HEK293 (cell line): ENCODE data around the gene GRB2.

Experiments used
- HOXC10 ChIP-seq: sonication (generic); formaldehyde crosslinking; IDR thresholded peaks from 2 replicates; pipeline ENCODE4 v1.8.1; 2023; ENCODE audit warnings: mild to moderate bottlenecking, missing genetic modification reagents
- KLF1 ChIP-seq: fragments of 450-650 bp; formaldehyde crosslinking; IDR thresholded peaks from 2 replicates; pipeline ENCODE4 v1.5.1; 2016; ENCODE audit warnings: missing biosample characterization, missing genetic modification characterization
- KLF9 ChIP-seq: fragments of 450-650 bp; formaldehyde crosslinking; IDR thresholded peaks from 2 replicates; pipeline ENCODE4 v1.5.1; 2016; ENCODE audit warnings: missing biosample characterization, missing genetic modification characterization, low read depth
- MYNN ChIP-seq: fragments of 450-650 bp; formaldehyde crosslinking; IDR thresholded peaks from 2 replicates; pipeline ENCODE4 v1.5.1; 2016; ENCODE audit warnings: missing biosample characterization, missing genetic modification characterization, borderline replicate concordance
- SCRT1 ChIP-seq: fragments of 450-650 bp; formaldehyde crosslinking; IDR thresholded peaks from 2 replicates; pipeline ENCODE4 v1.5.1; 2016; ENCODE audit warnings: missing biosample characterization, missing genetic modification characterization, borderline replicate concordance
- ZFP41 ChIP-seq: fragments of 450-650 bp; formaldehyde crosslinking; IDR thresholded peaks from 2 replicates; pipeline ENCODE4 v1.5.1; 2016; ENCODE audit warnings: missing biosample characterization, missing genetic modification characterization, borderline replicate concordance
- ZNF132 ChIP-seq: fragments of 450-650 bp; formaldehyde crosslinking; IDR thresholded peaks from 2 replicates; pipeline ENCODE4 v1.5.1; 2017; ENCODE audit warnings: missing biosample characterization, missing genetic modification characterization, borderline replicate concordance
- ZNF16 ChIP-seq: fragments of 450-650 bp; formaldehyde crosslinking; IDR thresholded peaks from 2 replicates; pipeline ENCODE4 v1.5.1; 2016; ENCODE audit warnings: low read depth, missing biosample characterization, missing genetic modification characterization
- ZNF223 ChIP-seq: fragments of 450-650 bp; formaldehyde crosslinking; IDR thresholded peaks from 2 replicates; pipeline ENCODE4 v1.5.1; 2016; ENCODE audit warnings: missing biosample characterization, missing genetic modification characterization
- ZNF239 ChIP-seq: fragments of 450-650 bp; formaldehyde crosslinking; IDR thresholded peaks from 2 replicates; pipeline ENCODE4 v1.5.1; 2016; ENCODE audit warnings: missing biosample characterization, missing genetic modification characterization
- ZNF354C ChIP-seq: fragments of 450-650 bp; formaldehyde crosslinking; IDR thresholded peaks from 2 replicates; pipeline ENCODE4 v1.5.1; 2016; ENCODE audit warnings: missing biosample characterization, missing genetic modification characterization, low read depth, borderline replicate concordance
- ZNF391 ChIP-seq: fragments of 450-650 bp; formaldehyde crosslinking; IDR thresholded peaks from 2 replicates; pipeline ENCODE4 v1.5.1; 2016; ENCODE audit warnings: low read depth, missing biosample characterization, missing genetic modification characterization, borderline replicate concordance
- ZNF423 ChIP-seq: fragments of 450-650 bp; formaldehyde crosslinking; IDR thresholded peaks from 2 replicates; pipeline ENCODE4 v1.5.1; 2016; ENCODE audit warnings: missing biosample characterization, missing genetic modification characterization
- ZNF426 ChIP-seq: fragments of 450-650 bp; formaldehyde crosslinking; IDR thresholded peaks from 2 replicates; pipeline ENCODE4 v1.5.1; 2017; ENCODE audit warnings: missing biosample characterization, missing genetic modification characterization, mild to moderate bottlenecking, inconsistent platforms, moderate library complexity
- ZNF544 ChIP-seq: fragments of 450-650 bp; formaldehyde crosslinking; IDR thresholded peaks from 2 replicates; pipeline ENCODE4 v1.5.0; 2017; ENCODE audit warnings: missing biosample characterization, missing genetic modification characterization
- ZNF768 ChIP-seq: fragments of 450-650 bp; formaldehyde crosslinking; IDR thresholded peaks from 2 replicates; pipeline ENCODE4 v1.5.1; 2018; ENCODE audit warnings: missing biosample characterization, mild to moderate bottlenecking, missing genetic modification characterization
- ZNF785 ChIP-seq: fragments of 450-650 bp; formaldehyde crosslinking; IDR thresholded peaks from 2 replicates; pipeline ENCODE4 v1.5.1; 2016; ENCODE audit warnings: missing biosample characterization, missing genetic modification characterization
- TF ChIP-seq, protein P1 (sequence below): fragments of 450-650 bp; formaldehyde crosslinking; IDR thresholded peaks from 2 replicates; pipeline ENCODE4 v1.5.1; 2016; ENCODE audit warnings: missing biosample characterization, missing genetic modification characterization, borderline replicate concordance
- TF ChIP-seq, protein P2 (sequence below): fragments of 450-650 bp; formaldehyde crosslinking; IDR thresholded peaks from 2 replicates; pipeline ENCODE4 v1.5.1; 2017; ENCODE audit warnings: missing biosample characterization, missing genetic modification characterization
- TF ChIP-seq, protein P3 (sequence below): fragments of 450-650 bp; formaldehyde crosslinking; IDR thresholded peaks from 2 replicates; pipeline ENCODE4 v1.5.1; 2016; ENCODE audit warnings: missing biosample characterization, missing genetic modification characterization
- TF ChIP-seq, protein P4 (sequence below): fragments of 450-650 bp; formaldehyde crosslinking; IDR thresholded peaks from 2 replicates; pipeline ENCODE4 v1.5.1; 2016; ENCODE audit warnings: missing biosample characterization, missing genetic modification characterization
- TF ChIP-seq, protein P5 (sequence below): fragments of 450-650 bp; formaldehyde crosslinking; IDR thresholded peaks from 2 replicates; pipeline ENCODE4 v1.5.1; 2016; ENCODE audit warnings: missing biosample characterization, missing genetic modification characterization
- TF ChIP-seq, protein P6 (sequence below): fragments of 450-650 bp; formaldehyde crosslinking; conservative IDR thresholded peaks from 2 replicates; pipeline ENCODE4 v1.5.1; 2016; ENCODE audit warnings: low read depth, missing biosample characterization, missing genetic modification characterization

The GRB2 gene

DNA sequence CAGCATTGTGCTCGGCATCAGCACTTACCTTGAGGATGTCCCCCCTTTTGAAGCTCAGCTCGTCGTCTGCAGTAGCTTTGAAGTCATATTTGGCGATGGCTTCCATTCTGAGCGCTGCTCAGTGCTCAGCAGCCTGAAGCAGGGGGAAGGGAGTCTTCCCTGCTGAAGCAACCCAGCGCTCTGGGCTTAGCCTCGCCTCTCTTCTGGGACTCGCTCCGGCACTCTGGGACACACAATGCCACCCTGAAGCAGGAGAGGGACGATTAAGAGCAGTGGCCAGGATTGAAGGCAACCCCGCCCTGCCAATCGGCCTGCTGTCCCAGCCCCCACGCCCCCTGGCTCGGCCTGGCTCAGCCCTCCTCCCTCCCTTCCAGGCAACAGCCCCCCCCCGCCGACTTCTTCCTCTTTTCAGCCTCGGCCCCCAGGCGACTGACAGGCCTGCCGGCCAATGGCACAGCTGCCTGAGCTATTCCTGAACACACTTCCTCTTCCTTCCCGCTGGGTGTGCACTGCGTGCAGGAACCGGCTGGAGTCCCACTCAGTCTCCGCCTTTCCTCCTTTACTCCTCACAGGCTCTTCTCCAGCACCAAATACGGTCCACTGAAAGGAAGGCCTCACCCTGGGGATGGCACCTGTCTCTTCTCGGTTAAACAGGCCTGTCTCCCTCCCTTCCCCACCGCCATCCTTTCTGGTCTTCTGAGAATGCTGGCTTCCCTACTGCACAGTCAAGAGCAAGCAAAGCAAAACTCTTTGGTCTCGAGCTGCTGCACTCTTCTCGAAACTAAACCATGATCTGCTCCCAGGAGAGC is 11.8 kb downstream of the GRB2 start (continued):
- TF ChIP-seq, protein P1, sequence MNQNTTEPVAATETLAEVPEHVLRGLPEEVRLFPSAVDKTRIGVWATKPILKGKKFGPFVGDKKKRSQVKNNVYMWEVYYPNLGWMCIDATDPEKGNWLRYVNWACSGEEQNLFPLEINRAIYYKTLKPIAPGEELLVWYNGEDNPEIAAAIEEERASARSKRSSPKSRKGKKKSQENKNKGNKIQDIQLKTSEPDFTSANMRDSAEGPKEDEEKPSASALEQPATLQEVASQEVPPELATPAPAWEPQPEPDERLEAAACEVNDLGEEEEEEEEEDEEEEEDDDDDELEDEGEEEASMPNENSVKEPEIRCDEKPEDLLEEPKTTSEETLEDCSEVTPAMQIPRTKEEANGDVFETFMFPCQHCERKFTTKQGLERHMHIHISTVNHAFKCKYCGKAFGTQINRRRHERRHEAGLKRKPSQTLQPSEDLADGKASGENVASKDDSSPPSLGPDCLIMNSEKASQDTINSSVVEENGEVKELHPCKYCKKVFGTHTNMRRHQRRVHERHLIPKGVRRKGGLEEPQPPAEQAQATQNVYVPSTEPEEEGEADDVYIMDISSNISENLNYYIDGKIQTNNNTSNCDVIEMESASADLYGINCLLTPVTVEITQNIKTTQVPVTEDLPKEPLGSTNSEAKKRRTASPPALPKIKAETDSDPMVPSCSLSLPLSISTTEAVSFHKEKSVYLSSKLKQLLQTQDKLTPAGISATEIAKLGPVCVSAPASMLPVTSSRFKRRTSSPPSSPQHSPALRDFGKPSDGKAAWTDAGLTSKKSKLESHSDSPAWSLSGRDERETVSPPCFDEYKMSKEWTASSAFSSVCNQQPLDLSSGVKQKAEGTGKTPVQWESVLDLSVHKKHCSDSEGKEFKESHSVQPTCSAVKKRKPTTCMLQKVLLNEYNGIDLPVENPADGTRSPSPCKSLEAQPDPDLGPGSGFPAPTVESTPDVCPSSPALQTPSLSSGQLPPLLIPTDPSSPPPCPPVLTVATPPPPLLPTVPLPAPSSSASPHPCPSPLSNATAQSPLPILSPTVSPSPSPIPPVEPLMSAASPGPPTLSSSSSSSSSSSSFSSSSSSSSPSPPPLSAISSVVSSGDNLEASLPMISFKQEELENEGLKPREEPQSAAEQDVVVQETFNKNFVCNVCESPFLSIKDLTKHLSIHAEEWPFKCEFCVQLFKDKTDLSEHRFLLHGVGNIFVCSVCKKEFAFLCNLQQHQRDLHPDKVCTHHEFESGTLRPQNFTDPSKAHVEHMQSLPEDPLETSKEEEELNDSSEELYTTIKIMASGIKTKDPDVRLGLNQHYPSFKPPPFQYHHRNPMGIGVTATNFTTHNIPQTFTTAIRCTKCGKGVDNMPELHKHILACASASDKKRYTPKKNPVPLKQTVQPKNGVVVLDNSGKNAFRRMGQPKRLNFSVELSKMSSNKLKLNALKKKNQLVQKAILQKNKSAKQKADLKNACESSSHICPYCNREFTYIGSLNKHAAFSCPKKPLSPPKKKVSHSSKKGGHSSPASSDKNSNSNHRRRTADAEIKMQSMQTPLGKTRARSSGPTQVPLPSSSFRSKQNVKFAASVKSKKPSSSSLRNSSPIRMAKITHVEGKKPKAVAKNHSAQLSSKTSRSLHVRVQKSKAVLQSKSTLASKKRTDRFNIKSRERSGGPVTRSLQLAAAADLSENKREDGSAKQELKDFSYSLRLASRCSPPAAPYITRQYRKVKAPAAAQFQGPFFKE (tag by site-specific recombination) = no peak
- TF ChIP-seq ZNF544 = no peak
- TF ChIP-seq ZNF223 = no peak
- TF ChIP-seq, protein P2, sequence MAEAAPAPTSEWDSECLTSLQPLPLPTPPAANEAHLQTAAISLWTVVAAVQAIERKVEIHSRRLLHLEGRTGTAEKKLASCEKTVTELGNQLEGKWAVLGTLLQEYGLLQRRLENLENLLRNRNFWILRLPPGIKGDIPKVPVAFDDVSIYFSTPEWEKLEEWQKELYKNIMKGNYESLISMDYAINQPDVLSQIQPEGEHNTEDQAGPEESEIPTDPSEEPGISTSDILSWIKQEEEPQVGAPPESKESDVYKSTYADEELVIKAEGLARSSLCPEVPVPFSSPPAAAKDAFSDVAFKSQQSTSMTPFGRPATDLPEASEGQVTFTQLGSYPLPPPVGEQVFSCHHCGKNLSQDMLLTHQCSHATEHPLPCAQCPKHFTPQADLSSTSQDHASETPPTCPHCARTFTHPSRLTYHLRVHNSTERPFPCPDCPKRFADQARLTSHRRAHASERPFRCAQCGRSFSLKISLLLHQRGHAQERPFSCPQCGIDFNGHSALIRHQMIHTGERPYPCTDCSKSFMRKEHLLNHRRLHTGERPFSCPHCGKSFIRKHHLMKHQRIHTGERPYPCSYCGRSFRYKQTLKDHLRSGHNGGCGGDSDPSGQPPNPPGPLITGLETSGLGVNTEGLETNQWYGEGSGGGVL (tag by site-specific recombination) = 0 out of 2 replicates have a peak, but pooled peaks have one; percentile 14
- TF ChIP-seq, protein P3, sequence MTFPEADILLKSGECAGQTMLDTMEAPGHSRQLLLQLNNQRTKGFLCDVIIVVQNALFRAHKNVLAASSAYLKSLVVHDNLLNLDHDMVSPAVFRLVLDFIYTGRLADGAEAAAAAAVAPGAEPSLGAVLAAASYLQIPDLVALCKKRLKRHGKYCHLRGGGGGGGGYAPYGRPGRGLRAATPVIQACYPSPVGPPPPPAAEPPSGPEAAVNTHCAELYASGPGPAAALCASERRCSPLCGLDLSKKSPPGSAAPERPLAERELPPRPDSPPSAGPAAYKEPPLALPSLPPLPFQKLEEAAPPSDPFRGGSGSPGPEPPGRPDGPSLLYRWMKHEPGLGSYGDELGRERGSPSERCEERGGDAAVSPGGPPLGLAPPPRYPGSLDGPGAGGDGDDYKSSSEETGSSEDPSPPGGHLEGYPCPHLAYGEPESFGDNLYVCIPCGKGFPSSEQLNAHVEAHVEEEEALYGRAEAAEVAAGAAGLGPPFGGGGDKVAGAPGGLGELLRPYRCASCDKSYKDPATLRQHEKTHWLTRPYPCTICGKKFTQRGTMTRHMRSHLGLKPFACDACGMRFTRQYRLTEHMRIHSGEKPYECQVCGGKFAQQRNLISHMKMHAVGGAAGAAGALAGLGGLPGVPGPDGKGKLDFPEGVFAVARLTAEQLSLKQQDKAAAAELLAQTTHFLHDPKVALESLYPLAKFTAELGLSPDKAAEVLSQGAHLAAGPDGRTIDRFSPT = peak; percentile 76
- TF ChIP-seq MYNN (tag by site-specific recombination) = no peak; the same call in 1 of the 2 replicates
- TF ChIP-seq KLF9 (tag by site-specific recombination) = peak; percentile 87
- peak; percentile 91 for TF ChIP-seq KLF1 (tag by site-specific recombination)
- no peak for TF ChIP-seq ZNF132 (tag by site-specific recombination)
- TF ChIP-seq HOXC10 (CRISPR knock-in tag) = no peak
- no peak for TF ChIP-seq SCRT1 (tag by site-specific recombination)
- TF ChIP-seq, protein P4, sequence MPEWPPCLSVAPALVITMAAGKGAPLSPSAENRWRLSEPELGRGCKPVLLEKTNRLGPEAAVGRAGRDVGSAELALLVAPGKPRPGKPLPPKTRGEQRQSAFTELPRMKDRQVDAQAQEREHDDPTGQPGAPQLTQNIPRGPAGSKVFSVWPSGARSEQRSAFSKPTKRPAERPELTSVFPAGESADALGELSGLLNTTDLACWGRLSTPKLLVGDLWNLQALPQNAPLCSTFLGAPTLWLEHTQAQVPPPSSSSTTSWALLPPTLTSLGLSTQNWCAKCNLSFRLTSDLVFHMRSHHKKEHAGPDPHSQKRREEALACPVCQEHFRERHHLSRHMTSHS (tag by site-specific recombination) = no peak
- no peak for TF ChIP-seq ZNF239
- TF ChIP-seq ZNF785 (tag by site-specific recombination) = no peak
- no peak for TF ChIP-seq ZNF16 (tag by site-specific recombination)
- TF ChIP-seq, protein P5, sequence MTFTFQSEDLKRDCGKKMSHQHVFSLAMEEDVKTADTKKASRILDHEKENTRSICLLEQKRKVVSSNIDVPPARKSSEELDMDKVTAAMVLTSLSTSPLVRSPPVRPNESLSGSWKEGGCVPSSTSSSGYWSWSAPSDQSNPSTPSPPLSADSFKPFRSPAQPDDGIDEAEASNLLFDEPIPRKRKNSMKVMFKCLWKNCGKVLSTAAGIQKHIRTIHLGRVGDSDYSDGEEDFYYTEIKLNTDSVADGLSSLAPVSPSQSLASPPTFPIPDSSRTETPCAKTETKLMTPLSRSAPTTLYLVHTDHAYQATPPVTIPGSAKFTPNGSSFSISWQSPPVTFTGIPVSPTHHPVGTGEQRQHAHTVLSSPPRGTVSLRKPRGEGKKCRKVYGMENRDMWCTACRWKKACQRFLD (tag by site-specific recombination) = no peak
- TF ChIP-seq ZNF391 (tag by site-specific recombination) = peak; percentile 42; the same call in 1 of the 2 replicates
- TF ChIP-seq, protein P6, sequence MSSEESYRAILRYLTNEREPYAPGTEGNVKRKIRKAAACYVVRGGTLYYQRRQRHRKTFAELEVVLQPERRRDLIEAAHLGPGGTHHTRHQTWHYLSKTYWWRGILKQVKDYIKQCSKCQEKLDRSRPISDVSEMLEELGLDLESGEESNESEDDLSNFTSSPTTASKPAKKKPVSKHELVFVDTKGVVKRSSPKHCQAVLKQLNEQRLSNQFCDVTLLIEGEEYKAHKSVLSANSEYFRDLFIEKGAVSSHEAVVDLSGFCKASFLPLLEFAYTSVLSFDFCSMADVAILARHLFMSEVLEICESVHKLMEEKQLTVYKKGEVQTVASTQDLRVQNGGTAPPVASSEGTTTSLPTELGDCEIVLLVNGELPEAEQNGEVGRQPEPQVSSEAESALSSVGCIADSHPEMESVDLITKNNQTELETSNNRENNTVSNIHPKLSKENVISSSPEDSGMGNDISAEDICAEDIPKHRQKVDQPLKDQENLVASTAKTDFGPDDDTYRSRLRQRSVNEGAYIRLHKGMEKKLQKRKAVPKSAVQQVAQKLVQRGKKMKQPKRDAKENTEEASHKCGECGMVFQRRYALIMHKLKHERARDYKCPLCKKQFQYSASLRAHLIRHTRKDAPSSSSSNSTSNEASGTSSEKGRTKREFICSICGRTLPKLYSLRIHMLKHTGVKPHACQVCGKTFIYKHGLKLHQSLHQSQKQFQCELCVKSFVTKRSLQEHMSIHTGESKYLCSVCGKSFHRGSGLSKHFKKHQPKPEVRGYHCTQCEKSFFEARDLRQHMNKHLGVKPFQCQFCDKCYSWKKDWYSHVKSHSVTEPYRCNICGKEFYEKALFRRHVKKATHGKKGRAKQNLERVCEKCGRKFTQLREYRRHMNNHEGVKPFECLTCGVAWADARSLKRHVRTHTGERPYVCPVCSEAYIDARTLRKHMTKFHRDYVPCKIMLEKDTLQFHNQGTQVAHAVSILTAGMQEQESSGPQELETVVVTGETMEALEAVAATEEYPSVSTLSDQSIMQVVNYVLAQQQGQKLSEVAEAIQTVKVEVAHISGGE (tag by site-specific recombination) = peak; percentile 99
- no peak for TF ChIP-seq ZFP41 (tag by site-specific recombination)
- no peak for TF ChIP-seq ZNF768 (tag by site-specific recombination)
- no peak for TF ChIP-seq ZNF354C (tag by site-specific recombination)
- no peak for TF ChIP-seq ZNF426 (tag by site-specific recombination)
- TF ChIP-seq ZNF423 = 0 out of 2 replicates have a peak, but pooled peaks have one; percentile 44
